Body of pancreas (tissue), 4 donors: ENCODE results near the gene CNST.

Source experiments
- CTCF ChIP-seq, 7 experiments: fragments of 450-650 bp in 4 of 7; fragments of 200-600 bp in 3 of 7; sonication (generic) in 3 of 7; IDR thresholded peaks; one replicate each; pipeline ENCODE4 v1.5.1; 2016 to 2019; ENCODE audit warnings: antibody characterized with exemption in 7 of 7
- POLR2A ChIP-seq, 3 donors: fragments of 450-650 bp; IDR thresholded peaks; one replicate each; pipeline ENCODE4 v1.6.1; 2016; ENCODE audit warnings: antibody characterized with exemption in 3 of 3, mild to moderate bottlenecking in 2 of 3

- no peak for TF ChIP-seq CTCF (IDR thresholded peaks at IDR 0.05)
- TF ChIP-seq POLR2A (IDR thresholded peaks at IDR 0.05), result no peak
Measured at GRCh38 chr1:246690100-246690499, 123.8 kb downstream of the CNST start.
